Measurements from ENCODE around the gene RNF126.
"Not testable (repeated sequence)": the region's sequence is repeated elsewhere in the genome, so short reads cannot be mapped to it uniquely, and the experiment has no call there.

Gene RNF126

DNA sequence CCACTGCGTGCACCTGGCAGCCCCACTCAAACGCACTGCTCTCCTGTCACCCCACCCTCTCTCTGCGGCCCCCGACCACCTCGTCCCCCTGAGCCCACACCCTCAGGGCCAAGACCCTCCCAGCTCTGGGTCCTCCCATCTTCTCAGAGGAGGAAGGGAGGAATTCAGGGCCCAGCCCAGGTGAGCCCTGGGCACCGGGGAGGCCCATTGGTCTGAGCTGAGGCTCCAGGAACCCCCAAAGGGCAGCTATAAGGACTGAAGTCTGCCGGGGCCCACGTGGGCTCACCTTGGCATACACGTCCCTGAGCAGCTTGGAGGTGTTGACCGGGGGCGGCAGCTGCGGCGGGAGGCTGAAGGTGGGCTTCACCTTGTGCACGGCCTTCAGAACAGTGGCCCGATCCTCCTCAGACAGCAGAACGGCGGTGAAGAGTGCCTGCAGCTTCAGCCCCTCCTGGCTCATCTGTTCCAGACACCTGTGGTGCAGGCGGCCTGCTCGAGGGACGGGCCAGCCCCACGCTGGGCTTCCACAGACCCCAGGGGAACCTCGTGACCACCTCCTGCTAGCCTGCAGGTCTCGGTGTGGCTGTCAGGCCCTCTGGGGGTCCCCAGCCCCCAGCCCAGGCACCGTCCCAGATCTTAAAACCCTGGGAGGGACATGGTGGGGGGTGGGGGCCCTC is 38.4 kb downstream of the RNF126 start:
- no peak for DNase-seq

DNA sequence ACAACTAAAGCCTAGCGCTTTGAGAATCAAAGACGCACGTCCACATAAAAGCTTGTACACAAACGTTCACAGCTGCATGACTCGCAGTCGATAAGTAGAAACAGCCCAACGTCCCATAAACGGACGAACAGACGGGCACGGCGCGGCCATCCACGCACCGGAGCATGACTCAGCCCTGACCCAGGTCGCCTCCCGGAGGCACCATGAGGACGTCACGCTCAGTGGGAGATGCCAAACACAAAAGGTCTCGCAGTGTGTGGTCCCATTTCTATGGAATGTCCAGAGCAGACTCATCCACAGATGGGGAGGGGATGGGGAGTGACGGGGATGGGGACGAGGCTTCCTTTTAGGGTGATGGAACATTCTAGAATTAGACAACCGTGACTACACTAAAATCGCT is 39.0 kb downstream of the RNF126 start:
- no peak for DNase-seq

DNA sequence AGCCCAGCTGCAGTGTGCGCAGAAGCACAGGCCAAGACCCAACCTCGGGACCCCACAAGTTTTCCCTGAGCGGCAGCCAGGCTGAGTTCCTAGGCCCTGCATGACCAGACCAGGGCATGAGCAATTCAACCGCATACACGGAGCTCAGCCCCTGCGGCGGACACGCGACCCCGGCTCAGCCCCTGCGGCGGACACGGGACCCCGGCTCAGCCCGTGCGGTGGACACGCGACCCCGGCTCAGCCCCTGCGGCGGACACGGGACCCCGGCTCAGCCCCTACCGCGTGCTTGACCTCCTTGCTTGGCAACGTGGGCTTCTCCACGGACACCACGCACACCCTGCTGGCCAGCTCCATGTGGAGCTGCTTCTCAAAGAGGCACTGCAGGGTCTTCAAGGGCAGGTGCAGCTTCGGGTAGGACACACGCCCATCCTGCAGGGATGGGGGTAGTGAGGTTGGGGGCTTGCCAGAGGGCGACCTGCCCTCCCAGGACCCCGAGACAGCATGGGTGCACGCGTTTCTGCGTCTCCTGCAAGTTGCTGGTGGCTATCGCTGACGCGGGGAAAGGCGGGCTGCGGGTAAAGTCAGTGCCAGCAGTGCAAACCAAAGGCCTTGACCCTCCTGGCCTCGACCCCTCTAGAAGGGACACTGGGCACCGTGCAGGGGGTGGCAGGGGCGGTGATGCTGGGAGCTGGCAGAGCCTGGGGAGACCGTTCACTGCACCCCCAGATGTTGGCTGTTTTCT is 39.7 kb downstream of the RNF126 start:
- DNase-seq = no peak

- no peak for DNase-seq
Measured at GRCh38 chr19:622666-623065, 40.3 kb downstream of the RNF126 start.

DNA sequence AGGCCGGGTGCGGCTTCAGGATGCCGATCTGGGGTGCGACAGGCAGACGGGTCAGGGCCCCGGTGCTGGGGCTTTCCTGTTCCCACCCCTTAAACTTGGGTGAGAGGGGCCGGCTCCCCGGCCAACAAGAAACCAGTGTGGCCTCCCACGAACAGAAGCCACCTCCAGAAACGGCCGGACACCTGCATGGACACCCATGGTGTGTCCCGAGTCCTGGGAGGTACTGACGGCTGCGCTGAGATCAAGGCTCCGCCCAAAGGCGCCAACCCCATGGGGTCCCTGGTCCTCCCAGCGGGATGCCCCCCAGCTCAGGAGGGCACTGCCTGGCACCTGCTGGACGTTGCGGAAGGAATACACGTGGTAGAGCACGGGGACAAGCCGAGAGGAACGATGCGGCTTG is 41.2 kb downstream of the RNF126 start:
- DNase-seq = no peak

DNA sequence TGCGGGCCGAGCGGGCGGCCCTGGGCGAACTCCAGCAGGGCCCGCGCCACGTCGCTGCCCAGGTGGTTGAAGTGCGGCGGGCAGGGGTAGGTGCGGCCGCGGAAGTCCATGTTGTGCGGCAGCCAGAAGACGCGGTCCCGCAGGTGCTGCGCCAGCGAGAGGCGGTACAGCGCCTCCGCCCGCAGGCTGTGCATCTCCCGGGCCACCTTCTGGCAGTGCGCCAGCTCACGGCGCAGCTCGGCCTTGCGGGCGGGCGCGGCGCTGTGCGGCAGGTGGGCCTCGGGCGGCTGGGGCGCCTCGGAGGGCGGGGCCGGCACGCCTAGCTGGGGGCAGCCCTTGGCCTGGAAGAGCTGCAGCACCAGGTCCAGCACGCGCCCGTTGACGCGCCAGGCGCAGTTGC is 41.8 kb downstream of the RNF126 start:
- DNase-seq = not testable (repeated sequence)

- DNase-seq = no peak
Measured at GRCh38 chr19:620166-620862, 42.7 kb downstream of the RNF126 start.

DNA sequence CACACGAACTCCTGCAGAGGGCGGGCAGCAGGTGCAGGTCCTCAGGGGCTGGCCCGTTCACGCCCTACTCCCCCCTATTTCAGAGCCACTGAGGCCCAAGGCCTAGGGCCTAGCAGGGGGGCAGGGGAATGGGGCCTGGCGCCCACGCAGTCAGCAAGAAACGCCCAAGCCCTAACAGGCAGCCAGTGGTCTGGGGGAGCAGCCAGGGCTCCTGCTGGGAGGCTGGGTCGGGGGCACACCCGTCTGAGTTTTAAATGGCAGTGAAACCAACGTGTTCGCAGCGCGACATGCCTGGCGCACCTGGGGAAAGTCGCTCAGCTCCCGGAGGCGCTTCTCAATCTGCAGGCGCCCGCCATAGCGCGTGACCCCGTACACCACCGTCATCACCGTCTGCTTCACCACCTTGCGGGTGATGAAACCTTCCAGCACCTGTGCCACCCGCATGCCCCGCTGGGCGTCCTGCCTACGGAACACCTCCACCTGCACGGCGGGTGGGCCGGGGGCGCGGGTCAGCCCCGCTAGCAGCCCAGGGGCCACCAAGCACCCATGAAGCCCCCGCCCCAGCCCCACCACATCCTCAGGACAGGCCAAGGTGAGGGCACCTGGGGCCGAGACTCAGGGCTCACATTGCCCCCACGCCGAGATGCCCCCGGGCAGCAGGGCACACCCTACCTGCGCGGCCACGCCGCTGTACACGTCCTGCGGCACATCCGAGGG is 43.6 kb downstream of the RNF126 start:
- DNase-seq = no peak

DNA sequence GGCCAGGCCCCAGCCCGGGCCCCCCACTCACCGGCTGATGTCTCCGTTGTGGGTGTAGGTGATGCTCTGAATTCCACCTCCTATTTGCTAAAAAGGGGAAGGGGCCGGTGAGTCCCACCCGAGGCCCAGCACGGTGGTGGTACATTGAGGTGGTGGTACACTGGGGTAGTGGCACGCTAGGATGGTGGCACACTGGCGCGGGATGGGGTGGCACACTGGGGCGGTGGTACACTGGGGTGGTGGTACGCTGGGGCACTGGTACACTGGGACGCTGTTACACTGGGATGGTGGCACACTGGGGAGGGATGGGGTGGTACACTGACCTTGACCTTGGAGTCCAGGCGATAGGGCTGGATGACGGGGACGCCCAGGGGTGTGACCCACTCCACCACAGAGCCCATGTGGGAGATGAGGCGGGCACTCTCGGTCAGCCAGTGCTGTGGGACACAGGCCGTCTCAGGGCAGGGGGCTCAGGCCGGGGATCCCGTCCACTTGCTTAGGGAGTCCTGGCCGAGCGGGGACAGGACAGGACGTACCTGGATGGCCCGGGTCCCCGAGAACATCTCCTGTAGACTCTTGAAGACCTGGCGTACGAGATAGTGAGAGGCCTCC is 44.2 kb downstream of the RNF126 start:
- no peak for DNase-seq

- DNase-seq = no peak
Measured at GRCh38 chr19:618247-618619, 44.8 kb downstream of the RNF126 start.

GRCh38 chr19:617551-618246 is 45.3 kb downstream of the RNF126 start:
- no peak for DNase-seq

- no peak for DNase-seq
Measured at GRCh38 chr19:616747-617526, 46.1 kb downstream of the RNF126 start.

- DNase-seq = no peak
Measured at GRCh38 chr19:616062-616700, 46.8 kb downstream of the RNF126 start.

DNA sequence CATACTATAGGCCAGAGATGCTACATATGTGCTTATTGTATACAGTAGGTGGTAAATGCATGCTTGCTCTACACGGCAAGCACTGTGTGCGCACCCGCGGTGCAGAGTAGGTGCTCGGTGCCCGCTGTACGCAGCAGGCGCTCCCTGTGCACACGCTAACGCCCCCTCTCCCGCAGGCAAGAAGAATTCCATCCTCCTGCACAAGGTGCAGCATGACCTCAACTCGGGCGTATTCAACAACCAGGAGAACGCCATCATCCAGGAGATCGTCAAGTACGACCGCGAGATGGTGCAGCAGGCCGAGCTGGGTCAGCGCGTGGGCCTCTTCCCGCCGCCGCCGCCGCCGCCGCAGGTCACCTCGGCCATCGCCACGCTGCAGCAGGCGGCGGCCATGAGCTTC is 47.4 kb downstream of the RNF126 start:
- DNase-seq = no peak

DNA sequence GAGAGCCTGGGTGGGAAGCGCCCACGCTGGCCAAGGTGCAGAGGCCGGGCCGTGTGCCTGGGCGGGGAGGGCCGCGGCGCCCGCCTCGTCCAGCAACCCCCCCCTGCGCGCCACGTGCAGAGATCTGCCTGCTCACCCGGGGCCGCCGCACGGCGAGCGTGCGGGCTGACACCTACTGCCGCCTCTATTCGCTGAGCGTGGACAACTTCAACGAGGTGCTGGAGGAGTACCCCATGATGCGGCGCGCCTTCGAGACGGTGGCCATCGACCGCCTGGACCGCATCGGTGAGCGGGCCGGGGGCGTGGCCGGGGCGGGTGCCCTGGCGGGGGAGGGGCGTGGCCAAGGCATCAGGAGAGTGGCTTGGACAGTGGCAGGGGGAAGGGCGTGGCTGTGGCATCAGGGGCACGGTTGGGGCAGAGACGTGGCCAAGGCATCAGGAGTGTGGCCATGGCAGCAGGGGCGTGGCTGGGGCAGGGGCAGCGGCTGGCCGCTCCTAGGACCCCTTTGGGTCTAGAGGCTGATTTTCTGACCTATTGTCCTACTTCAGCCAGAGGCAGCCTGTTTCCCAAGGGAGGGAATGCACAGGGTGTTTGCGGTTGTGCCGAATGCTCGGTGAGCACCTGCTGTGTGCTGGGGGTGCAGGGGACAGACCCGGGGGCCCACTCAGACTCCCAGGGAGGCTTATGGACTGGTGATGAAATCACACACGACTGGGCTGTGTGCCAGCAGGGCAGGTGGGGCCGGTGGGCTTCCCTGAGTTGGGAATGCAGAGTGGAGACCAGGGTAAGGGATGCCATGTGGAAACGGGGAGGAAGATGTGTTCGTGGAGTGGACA is 49.1 kb downstream of the RNF126 start:
- no peak for DNase-seq

GRCh38 chr19:612941-613340 is 50.1 kb downstream of the RNF126 start:
- no peak for DNase-seq

GRCh38 chr19:611481-611868 is 51.5 kb downstream of the RNF126 start:
- no peak for DNase-seq

- peak; percentile 71 for DNase-seq
Measured at GRCh38 chr19:610801-611480, 52.1 kb downstream of the RNF126 start.

DNA sequence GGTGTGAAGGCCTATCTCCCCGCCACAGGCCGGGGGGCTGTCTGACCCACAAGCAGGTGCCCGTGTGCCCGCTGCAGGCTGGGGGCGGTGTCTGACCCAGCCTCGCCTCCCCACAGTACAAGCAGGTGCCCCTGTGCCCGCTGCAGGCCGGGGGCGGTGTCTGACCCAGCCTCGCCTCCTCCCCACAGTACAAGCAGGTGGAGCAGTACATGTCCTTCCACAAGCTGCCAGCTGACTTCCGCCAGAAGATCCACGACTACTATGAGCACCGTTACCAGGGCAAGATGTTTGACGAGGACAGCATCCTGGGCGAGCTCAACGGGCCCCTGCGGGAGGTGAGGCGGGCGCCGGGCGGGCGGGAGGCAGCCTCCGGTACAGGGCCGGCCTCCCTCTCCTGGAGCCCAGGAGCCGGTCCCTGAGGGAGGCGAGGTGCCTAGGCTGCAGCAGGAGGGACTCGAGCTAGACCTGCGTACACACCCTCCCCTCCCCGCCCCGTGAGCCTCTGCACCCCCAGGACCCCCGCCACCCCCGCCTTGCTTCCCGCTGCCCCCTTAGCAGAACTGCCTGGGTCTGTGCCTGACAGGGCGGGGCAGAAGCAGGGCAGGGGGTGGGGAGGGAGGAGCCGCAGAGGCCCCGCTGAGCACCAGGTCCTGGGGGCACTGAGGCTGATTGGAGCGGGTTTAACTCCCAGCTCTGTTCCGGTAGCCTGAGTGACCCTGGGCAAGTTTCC is 52.8 kb downstream of the RNF126 start:
- no peak for DNase-seq

All from NCI-H2171 (cell line).